Natural killer cell (primary cell): ENCODE data around the gene FAM184B. TPM values are rescaled to one million over a fixed set of nuclear protein-coding genes. Genes with fewer than 3 reads are reported as not detected.

ENCODE experiments used
- ATAC-seq, 3 donors: fragments of 150-1000 bp in 2 of 3; fragments of 200-7000 bp in 1 of 3; cut with Tn5 transposase; 1 replicate in 1 of 3; 2 replicates in 2 of 3; pipeline ENCODE4 v1.10.0; 2021; ENCODE audit warnings: mild to moderate bottlenecking in 2 of 3, moderate library complexity in 2 of 3
- DNase-seq, 2 donors: peaks; one replicate each; pipeline versions ENCODE4 v3.0.0 to v3.0.0-alpha.2; 2013 to 2021; ENCODE audit warnings: mixed read lengths in 1 of 2
- H3K27ac ChIP-seq: one replicate; pipeline ENCODE4 v1.5.1; 2013; ENCODE audit warnings: mild to moderate bottlenecking, low read length
- H3K27me3 ChIP-seq: one replicate; pipeline ENCODE4 v1.6.1; 2013; ENCODE audit warnings: low read length; ENCODE audit not compliant: control insufficient read depth, insufficient read depth
- H3K36me3 ChIP-seq: one replicate; pipeline ENCODE4 v1.6.1; 2013; ENCODE audit warnings: low read length; ENCODE audit not compliant: control insufficient read depth, insufficient read depth
- H3K4me1 ChIP-seq: one replicate; pipeline ENCODE4 v1.6.1; 2013; ENCODE audit warnings: low read length; ENCODE audit not compliant: control insufficient read depth, insufficient read depth
- H3K4me3 ChIP-seq: one replicate; pipeline ENCODE4 v1.5.1; 2013; ENCODE audit warnings: low read length
- H3K9me3 ChIP-seq: one replicate; pipeline ENCODE4 v1.6.1; 2013; ENCODE audit warnings: low read length; ENCODE audit not compliant: control insufficient read depth, insufficient read depth
- H3K27ac Mint-ChIP-seq, 2 donors: one replicate each; pipeline ENCODE4 v1.8.0; 2022; ENCODE audit warnings: mild to moderate bottlenecking in 2 of 2, mixed read lengths in 2 of 2, moderate library complexity in 1 of 2
- H3K27me3 Mint-ChIP-seq, 2 donors: one replicate each; pipeline ENCODE4 v1.8.0; 2022; ENCODE audit warnings: low read depth in 2 of 2, mixed read lengths in 2 of 2
- H3K36me3 Mint-ChIP-seq: one replicate; pipeline ENCODE4 v1.8.0; 2022; ENCODE audit warnings: mixed read lengths
- H3K4me1 Mint-ChIP-seq, 2 donors: one replicate each; pipeline ENCODE4 v1.8.0; 2022; ENCODE audit warnings: mixed read lengths in 2 of 2
- H3K4me3 Mint-ChIP-seq: one replicate; pipeline ENCODE4 v1.8.0; 2022; ENCODE audit warnings: mild to moderate bottlenecking, moderate library complexity, mixed read lengths
- H3K9me3 Mint-ChIP-seq, 2 donors: one replicate each; pipeline ENCODE4 v1.8.0; 2022; ENCODE audit warnings: mixed read lengths in 2 of 2
- CTCF ChIP-seq: fragments of 200-600 bp; IDR thresholded peaks from one replicate; pipeline ENCODE4 v1.8.0; 2022; ENCODE audit warnings: antibody characterized with exemption
- WGBS: methylation state at CpG from one replicate; pipeline ENCODE4 v1.1.7; 2013; ENCODE audit warnings: missing lambda C conversion rate; ENCODE audit not compliant: insufficient coverage; 5-methylcytosine and 5-hydroxymethylcytosine counted together
- intact Hi-C: fragments of 100-400 bp; cut with micrococcal nuclease; formaldehyde crosslinking; loops from one replicate; pipeline ENCODE4 v1.14.2; 2022
- total RNA-seq, 4 donors: library from RNA; stranded (reverse); fragments of 120-200 nt in 1 of 4; gene quantifications; one replicate each; pipeline versions ENCODE4 v1.2.3 to v1.2.4, GENCODE V29; 2013 to 2022

The FAM184B gene
- total RNA-seq, 3 donors from 2014 or later (not counting 1 experiment from before 2014, with no cell fraction given) = 0.05 TPM; not detected in 2

DNA sequence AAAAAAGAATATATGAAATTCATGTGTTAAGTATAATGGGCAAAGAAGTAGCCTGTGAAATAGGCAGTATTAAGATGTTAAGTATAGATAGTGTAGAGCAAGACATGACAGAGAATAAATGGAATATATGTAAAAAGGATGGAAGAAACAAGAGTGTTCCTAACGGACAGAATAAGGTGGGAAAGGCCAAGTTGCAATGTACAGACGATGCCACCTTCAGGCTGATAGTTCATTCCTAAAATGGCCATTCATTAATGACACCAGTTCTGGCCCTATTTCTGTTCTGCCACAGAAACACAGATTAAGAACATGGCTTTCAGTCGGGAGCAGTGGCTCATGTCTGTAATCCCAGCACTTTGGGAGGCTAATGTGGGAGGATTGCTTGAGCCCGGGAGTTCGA is 4.4 kb upstream of the FAM184B start:
- Histone ChIP-seq H3K4me3 (no peak overlapping the region), H3K36me3 (no peaks in the 10 kb centered on the region), H3K4me1 (peaks cover 13% of the 10 kb centered on the region), H3K27me3 (peaks cover 8% of the 10 kb centered on the region), H3K27ac (no peak overlapping the region), H3K9me3 (no peaks in the 10 kb centered on the region)
- Mint-ChIP-seq H3K4me3 (no peak overlapping the region), H3K27ac (no peak overlapping the region), H3K27me3 (peaks cover 10 to 14% of the 10 kb centered on the region in 2 donors), H3K4me1 (peaks cover 25 to 26% of the 10 kb centered on the region in 2 donors), H3K9me3 (no peaks in the 10 kb centered on the region), H3K36me3 (no peaks in the 10 kb centered on the region)
- DNase-seq = no peak
- TF ChIP-seq CTCF = no peak
- ATAC-seq = no peak
- intact Hi-C loops = no loop called here
- 82% methylated on average over 5 of the region's 5 CpGs for WGBS

- no peak overlapping the region for H3K4me3 ChIP-seq
- H3K27me3 ChIP-seq = peaks cover 25% of the 10 kb centered on the region
- H3K36me3 ChIP-seq = no peaks in the 10 kb centered on the region
- H3K27ac ChIP-seq = no peak overlapping the region
- H3K9me3 ChIP-seq = no peaks in the 10 kb centered on the region
- H3K4me1 Mint-ChIP-seq = peaks cover 10 to 13% of the 10 kb centered on the region in 2 donors
- intact Hi-C loops = no loop called here
- no peak for TF ChIP-seq CTCF
- H3K27me3 Mint-ChIP-seq = peaks cover 29 to 52% of the 10 kb centered on the region in 2 donors
- peaks cover 13% of the 10 kb centered on the region for H3K4me1 ChIP-seq
- H3K9me3 Mint-ChIP-seq = no peaks in the 10 kb centered on the region
- H3K36me3 Mint-ChIP-seq = no peaks in the 10 kb centered on the region
- no peak for DNase-seq
- H3K4me3 Mint-ChIP-seq = no peak overlapping the region
- 18% methylated on average over 31 of the region's 31 CpGs for WGBS
- H3K27ac Mint-ChIP-seq = no peak overlapping the region
- ATAC-seq = no peak
Measured at GRCh38 chr4:17780501-17781299, 721 bp downstream of the FAM184B start.

DNA sequence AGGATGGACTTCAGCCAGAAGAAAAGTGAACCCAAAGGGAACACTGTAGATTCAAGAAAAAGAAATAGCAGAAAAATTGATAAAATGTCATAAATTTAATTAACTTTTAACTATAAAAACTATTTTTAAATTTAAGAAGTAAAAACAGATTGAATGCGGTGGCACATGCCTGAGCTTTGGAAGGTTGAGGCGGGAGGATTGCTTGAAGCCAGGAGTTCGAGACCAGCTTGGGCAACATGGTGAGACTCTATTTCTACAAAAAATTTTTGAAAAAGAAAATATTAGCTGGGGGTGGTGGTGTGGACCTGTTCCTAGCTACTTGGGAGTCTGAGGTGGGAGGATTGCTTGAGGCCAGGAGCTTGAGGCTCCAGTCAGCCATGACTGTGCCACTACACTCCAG is 3.0 kb downstream of the FAM184B start:
- H3K4me1 Mint-ChIP-seq = peaks cover 10 to 11% of the 10 kb centered on the region in 2 donors
- H3K36me3 ChIP-seq = no peaks in the 10 kb centered on the region
- no peaks in the 10 kb centered on the region for H3K9me3 Mint-ChIP-seq
- no peak overlapping the region for H3K4me3 Mint-ChIP-seq
- DNase-seq (no peak), ATAC-seq (no peak)
- H3K27ac ChIP-seq = no peak overlapping the region
- intact Hi-C loops = no loop called here
- peaks cover 13% of the 10 kb centered on the region for H3K4me1 ChIP-seq
- H3K27ac Mint-ChIP-seq = no peak overlapping the region
- 98% methylated on average over 3 of the region's 3 CpGs for WGBS
- H3K36me3 Mint-ChIP-seq = no peaks in the 10 kb centered on the region
- no peak overlapping the region for H3K4me3 ChIP-seq
- no peak for TF ChIP-seq CTCF
- H3K9me3 ChIP-seq = no peaks in the 10 kb centered on the region
- H3K27me3 Mint-ChIP-seq = peaks cover 29 to 52% of the 10 kb centered on the region in 2 donors
- peaks cover 25% of the 10 kb centered on the region for H3K27me3 ChIP-seq
